ENCODE results near the gene FLT3. TPM values are rescaled to one million over a fixed set of nuclear protein-coding genes. Genes with fewer than 3 reads are reported as not detected.

Gene FLT3
- total and polyA plus RNA-seq, 2 of the 13 experiments (the other 11 are each of a cell fraction or from before 2014, with no cell fraction given), result not detected

DNA sequence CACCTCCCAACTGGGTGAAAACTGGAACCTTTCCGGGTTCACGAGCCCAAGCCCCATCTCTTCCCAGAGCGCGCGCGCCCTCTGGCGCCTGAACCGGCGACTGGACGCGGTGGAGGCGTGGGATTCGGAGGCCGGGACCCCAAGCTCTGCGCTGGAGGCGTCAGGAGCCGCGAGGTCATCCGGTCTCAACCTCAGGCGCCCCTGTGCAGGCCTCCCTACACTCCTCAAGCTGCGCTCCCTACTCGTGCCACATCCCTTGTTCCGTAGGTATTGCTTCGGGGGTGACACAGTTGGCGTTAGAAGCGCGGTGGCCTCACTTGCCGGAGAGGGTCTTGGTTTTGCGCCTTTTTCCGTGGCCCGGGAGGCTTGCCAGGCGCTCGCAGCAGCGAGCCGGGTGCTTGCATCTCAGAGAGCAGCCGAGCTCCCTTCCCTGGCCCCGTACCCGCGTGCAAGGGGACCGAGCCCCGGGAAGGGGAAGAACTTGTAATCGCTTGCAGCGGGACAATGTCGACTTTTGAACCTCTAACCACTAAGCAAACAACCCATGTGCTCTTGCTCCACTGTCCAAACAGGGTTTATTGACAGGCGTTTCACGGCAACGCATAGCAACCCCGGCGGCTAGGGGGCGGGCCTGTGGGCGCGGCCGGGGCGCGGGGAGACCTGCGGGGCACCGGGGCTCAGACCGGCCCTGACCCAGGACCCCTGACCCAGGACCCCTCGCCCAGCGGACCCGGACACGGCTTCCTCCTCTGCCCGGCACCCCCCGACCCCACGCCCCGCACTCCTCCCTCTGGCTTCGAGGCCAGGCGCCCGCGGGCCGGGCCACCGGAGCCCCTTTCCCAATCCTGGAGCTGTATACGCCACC, 139.8 kb downstream of the FLT3 start (continued):
- TF ChIP-seq ZNF652 (CRISPR knock-in tag; IDR thresholded peaks at IDR 0.05; ENCODE audit: borderline replicate concordance, low read depth) (no peak), ZNF121 (CRISPR knock-in tag; IDR thresholded peaks at IDR 0.05) (peak; percentile 39), ZNF775 (CRISPR knock-in tag; IDR thresholded peaks at IDR 0.05; ENCODE audit: borderline replicate concordance) (no peak), ZNF530 (CRISPR knock-in tag; IDR thresholded peaks at IDR 0.05; ENCODE audit: low read depth) (no peak), ZNF350 (CRISPR knock-in tag; IDR thresholded peaks at IDR 0.05; ENCODE audit: borderline replicate concordance, low read depth) (peak; percentile 86), ZNF547 (CRISPR knock-in tag; IDR thresholded peaks at IDR 0.05) (peak; percentile 54; the same call in 1 of the 2 replicates), ZNF782 (CRISPR knock-in tag; IDR thresholded peaks at IDR 0.05; ENCODE audit: borderline replicate concordance) (peak; percentile 90; the same call in 1 of the 2 replicates), ZNF235 (CRISPR knock-in tag; IDR thresholded peaks at IDR 0.05; ENCODE audit: borderline replicate concordance) (peak; percentile 45; the same call in 1 of the 2 replicates), FOXK2 (IDR thresholded peaks at IDR 0.05) (no peak), SOX6 (IDR thresholded peaks at IDR 0.05) (no peak), SOX6 (CRISPR knock-in tag; IDR thresholded peaks at IDR 0.05) (peak; percentile 97), KMT2A (CRISPR knock-in tag; IDR thresholded peaks at IDR 0.05) (peak; percentile 77), ZNF678 (CRISPR knock-in tag; IDR thresholded peaks at IDR 0.05) (0 out of 2 replicates have a peak, but pooled peaks have one; percentile 38), PHF5A (CRISPR knock-in tag; IDR thresholded peaks at IDR 0.05; ENCODE audit: low read depth, unreplicated experiment) (peak; percentile 54), KAT2B (IDR thresholded peaks at IDR 0.05; ENCODE audit: borderline replicate concordance, low read depth, low read length) (no peak), XRCC5 (optimal IDR thresholded peaks at IDR 0.05; ENCODE audit: low read length) (peak; percentile 56), SUZ12 (IDR thresholded peaks at IDR 0.05; ENCODE audit: low read depth, low read length) (no peak)
- TF ChIP-seq, protein P1, sequence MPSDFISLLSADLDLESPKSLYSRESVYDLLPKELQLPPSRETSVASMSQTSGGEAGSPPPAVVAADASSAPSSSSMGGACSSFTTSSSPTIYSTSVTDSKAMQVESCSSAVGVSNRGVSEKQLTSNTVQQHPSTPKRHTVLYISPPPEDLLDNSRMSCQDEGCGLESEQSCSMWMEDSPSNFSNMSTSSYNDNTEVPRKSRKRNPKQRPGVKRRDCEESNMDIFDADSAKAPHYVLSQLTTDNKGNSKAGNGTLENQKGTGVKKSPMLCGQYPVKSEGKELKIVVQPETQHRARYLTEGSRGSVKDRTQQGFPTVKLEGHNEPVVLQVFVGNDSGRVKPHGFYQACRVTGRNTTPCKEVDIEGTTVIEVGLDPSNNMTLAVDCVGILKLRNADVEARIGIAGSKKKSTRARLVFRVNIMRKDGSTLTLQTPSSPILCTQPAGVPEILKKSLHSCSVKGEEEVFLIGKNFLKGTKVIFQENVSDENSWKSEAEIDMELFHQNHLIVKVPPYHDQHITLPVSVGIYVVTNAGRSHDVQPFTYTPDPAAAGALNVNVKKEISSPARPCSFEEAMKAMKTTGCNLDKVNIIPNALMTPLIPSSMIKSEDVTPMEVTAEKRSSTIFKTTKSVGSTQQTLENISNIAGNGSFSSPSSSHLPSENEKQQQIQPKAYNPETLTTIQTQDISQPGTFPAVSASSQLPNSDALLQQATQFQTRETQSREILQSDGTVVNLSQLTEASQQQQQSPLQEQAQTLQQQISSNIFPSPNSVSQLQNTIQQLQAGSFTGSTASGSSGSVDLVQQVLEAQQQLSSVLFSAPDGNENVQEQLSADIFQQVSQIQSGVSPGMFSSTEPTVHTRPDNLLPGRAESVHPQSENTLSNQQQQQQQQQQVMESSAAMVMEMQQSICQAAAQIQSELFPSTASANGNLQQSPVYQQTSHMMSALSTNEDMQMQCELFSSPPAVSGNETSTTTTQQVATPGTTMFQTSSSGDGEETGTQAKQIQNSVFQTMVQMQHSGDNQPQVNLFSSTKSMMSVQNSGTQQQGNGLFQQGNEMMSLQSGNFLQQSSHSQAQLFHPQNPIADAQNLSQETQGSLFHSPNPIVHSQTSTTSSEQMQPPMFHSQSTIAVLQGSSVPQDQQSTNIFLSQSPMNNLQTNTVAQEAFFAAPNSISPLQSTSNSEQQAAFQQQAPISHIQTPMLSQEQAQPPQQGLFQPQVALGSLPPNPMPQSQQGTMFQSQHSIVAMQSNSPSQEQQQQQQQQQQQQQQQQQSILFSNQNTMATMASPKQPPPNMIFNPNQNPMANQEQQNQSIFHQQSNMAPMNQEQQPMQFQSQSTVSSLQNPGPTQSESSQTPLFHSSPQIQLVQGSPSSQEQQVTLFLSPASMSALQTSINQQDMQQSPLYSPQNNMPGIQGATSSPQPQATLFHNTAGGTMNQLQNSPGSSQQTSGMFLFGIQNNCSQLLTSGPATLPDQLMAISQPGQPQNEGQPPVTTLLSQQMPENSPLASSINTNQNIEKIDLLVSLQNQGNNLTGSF (CRISPR knock-in tag; IDR thresholded peaks at IDR 0.05), result no peak; the same call in 1 of the 2 replicates
- TF ChIP-seq, protein P2, sequence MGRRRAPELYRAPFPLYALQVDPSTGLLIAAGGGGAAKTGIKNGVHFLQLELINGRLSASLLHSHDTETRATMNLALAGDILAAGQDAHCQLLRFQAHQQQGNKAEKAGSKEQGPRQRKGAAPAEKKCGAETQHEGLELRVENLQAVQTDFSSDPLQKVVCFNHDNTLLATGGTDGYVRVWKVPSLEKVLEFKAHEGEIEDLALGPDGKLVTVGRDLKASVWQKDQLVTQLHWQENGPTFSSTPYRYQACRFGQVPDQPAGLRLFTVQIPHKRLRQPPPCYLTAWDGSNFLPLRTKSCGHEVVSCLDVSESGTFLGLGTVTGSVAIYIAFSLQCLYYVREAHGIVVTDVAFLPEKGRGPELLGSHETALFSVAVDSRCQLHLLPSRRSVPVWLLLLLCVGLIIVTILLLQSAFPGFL (CRISPR knock-in tag; IDR thresholded peaks at IDR 0.05), result no peak
- TF ChIP-seq, protein P3, sequence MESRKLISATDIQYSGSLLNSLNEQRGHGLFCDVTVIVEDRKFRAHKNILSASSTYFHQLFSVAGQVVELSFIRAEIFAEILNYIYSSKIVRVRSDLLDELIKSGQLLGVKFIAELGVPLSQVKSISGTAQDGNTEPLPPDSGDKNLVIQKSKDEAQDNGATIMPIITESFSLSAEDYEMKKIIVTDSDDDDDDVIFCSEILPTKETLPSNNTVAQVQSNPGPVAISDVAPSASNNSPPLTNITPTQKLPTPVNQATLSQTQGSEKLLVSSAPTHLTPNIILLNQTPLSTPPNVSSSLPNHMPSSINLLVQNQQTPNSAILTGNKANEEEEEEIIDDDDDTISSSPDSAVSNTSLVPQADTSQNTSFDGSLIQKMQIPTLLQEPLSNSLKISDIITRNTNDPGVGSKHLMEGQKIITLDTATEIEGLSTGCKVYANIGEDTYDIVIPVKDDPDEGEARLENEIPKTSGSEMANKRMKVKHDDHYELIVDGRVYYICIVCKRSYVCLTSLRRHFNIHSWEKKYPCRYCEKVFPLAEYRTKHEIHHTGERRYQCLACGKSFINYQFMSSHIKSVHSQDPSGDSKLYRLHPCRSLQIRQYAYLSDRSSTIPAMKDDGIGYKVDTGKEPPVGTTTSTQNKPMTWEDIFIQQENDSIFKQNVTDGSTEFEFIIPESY (CRISPR knock-in tag; IDR thresholded peaks at IDR 0.05), result no peak
- TF ChIP-seq, protein P4, sequence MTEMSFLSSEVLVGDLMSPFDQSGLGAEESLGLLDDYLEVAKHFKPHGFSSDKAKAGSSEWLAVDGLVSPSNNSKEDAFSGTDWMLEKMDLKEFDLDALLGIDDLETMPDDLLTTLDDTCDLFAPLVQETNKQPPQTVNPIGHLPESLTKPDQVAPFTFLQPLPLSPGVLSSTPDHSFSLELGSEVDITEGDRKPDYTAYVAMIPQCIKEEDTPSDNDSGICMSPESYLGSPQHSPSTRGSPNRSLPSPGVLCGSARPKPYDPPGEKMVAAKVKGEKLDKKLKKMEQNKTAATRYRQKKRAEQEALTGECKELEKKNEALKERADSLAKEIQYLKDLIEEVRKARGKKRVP (CRISPR knock-in tag; IDR thresholded peaks at IDR 0.05), result 0 out of 4 replicates have a peak, but pooled peaks of 1 of the 2 experiments have one; percentile 58
